ENCODE data around the gene PDE8A. TPM values are rescaled to one million over a fixed set of nuclear protein-coding genes. Genes with fewer than 3 reads are reported as not detected.

The PDE8A gene
- total and polyA plus RNA-seq, 12 donors, result 10.9 to 46.7 (median 17.4) TPM

- Histone ChIP-seq H3K27ac (no peak overlapping the region), H3K4me1 (peaks cover 0 to 19% (median 0%) of the 10 kb centered on the region in 9 donors), H3K9me3 (no peaks in the 10 kb centered on the region), H3K4me3 (no peak overlapping the region), H3K36me3 (peaks cover 0 to 90% (median 6%) of the 10 kb centered on the region in 9 donors), H3K27me3 (no peaks in the 10 kb centered on the region)
- TF ChIP-seq CTCF (IDR thresholded peaks at IDR 0.05), result no peak
- ATAC-seq (no peak), DNase-seq (no peak)
- 97 to 98% methylated on average over 4 of the region's 4 CpGs for WGBS, 2 donors
- intact Hi-C loops (cut with DNase I), result no loop called here
Measured at GRCh38 chr15:85114886-85115285, 133.2 kb downstream of the PDE8A start.

- 97 to 98% methylated on average over 1 of the region's 1 CpG for WGBS, 2 donors
- intact Hi-C loops (cut with DNase I), result no loop called here
Measured at GRCh38 chr15:85116066-85116465, 134.4 kb downstream of the PDE8A start.

GRCh38 chr15:85116494-85116893 is 134.8 kb downstream of the PDE8A start:
- H3K9me3 ChIP-seq, result no peaks in the 10 kb centered on the region
- no peak for ATAC-seq
- no peaks in the 10 kb centered on the region for H3K27me3 ChIP-seq
- H3K4me1 ChIP-seq, result peaks cover 0 to 19% (median 0%) of the 10 kb centered on the region in 9 donors
- intact Hi-C loops (cut with DNase I), result no loop called here
- no peak for TF ChIP-seq CTCF (IDR thresholded peaks at IDR 0.05)
- no peak overlapping the region for H3K4me3 ChIP-seq
- no peak overlapping the region for H3K27ac ChIP-seq
- 93 to 94% methylated on average over 3 of the region's 3 CpGs for WGBS, 2 donors
- no peak for DNase-seq
- H3K36me3 ChIP-seq, result peaks cover 0 to 96% (median 14%) of the 10 kb centered on the region in 9 donors

More at GRCh38 chr15:85116066-85116465, 134.4 kb downstream of the PDE8A start:
- Histone ChIP-seq H3K27ac (no peak overlapping the region), H3K36me3 (peaks cover 0 to 91% (median 10%) of the 10 kb centered on the region in 9 donors), H3K4me3 (no peak overlapping the region), H3K27me3 (no peaks in the 10 kb centered on the region), H3K9me3 (no peaks in the 10 kb centered on the region), H3K4me1 (peaks cover 0 to 19% (median 0%) of the 10 kb centered on the region in 9 donors)
- DNase-seq, result no peak
- ATAC-seq, result no peak
- TF ChIP-seq CTCF (IDR thresholded peaks at IDR 0.05), result no peak

DNA sequence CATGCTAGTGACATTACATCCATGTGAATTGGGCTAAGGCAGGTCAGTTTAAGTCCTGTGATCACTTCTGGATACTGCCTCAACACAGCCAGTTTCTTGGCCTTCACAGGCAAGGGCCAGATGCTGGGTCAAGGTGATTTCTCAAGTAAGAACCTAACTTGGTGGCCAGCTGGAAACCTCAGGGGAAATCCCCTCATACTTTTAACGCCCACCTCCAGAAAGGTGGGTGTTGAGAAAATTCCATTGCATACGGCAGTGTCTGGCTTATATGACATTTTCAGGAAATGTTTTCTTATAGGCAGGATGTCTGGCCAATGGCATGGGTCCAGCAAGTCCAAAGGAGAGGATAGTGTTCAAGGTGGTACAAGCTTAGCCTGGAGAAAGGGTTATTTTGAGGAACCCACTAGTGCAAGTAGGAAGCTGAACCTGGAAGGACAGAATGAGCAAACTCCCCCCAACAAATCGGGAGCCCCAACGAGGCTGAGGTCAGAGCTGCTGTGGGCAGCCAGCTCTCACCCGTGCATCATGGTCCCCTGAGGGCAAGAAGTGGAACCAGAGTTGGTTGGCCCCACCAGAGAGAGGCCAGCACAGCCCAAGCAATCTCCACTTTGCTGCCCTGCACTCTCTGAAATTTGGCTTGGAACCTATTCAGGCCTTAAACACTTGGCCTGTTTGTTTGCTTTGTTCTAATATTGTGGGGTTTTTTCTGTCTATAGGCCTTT is 135.4 kb downstream of the PDE8A start:
- peaks cover 0 to 99% (median 18%) of the 10 kb centered on the region in 9 donors for H3K36me3 ChIP-seq
- DNase-seq (no peak), ATAC-seq (no peak)
- 75 to 76% methylated on average over 5 of the region's 5 CpGs for WGBS, 2 donors
- no peaks in the 10 kb centered on the region for H3K27me3 ChIP-seq
- H3K4me1 ChIP-seq, result peaks cover 0 to 19% (median 0%) of the 10 kb centered on the region in 9 donors
- no peak overlapping the region for H3K27ac ChIP-seq
- TF ChIP-seq CTCF (IDR thresholded peaks at IDR 0.05), result no peak
- intact Hi-C loops (cut with DNase I), result no loop called here
- H3K4me3 ChIP-seq, result no peak overlapping the region
- H3K9me3 ChIP-seq, result no peaks in the 10 kb centered on the region

All from heart right ventricle (tissue), 16 donors.